Mesothelial cell of epicardium (in vitro differentiated cells): ENCODE measurements around the gene PCBP4. TPM values are rescaled to one million over a fixed set of nuclear protein-coding genes. Genes with fewer than 3 reads are reported as not detected.
"Not testable (repeated sequence)": the region's sequence is repeated elsewhere in the genome, so short reads cannot be mapped to it uniquely, and the experiment has no call there.

Experiments
- DNase-seq, 2 experiments: peaks; one replicate each; pipeline ENCODE4 v3.0.0; 2021; ENCODE audit warnings: low spot score in 2 of 2; ENCODE audit not compliant: unreplicated experiment in 2 of 2
- H3K27ac Mint-ChIP-seq: 2 replicates; pipeline ENCODE4 v1.8.0; 2021; ENCODE audit warnings: mixed read lengths
- H3K27me3 Mint-ChIP-seq: 2 replicates; pipeline ENCODE4 v1.8.0; 2021; ENCODE audit warnings: low read depth, mixed read lengths
- H3K36me3 Mint-ChIP-seq: 2 replicates; pipeline ENCODE4 v1.8.0; 2021; ENCODE audit warnings: mixed read lengths
- H3K4me1 Mint-ChIP-seq: 2 replicates; pipeline ENCODE4 v1.8.0; 2021; ENCODE audit warnings: mixed read lengths
- H3K4me3 Mint-ChIP-seq: 2 replicates; pipeline ENCODE4 v1.8.0; 2021; ENCODE audit warnings: mild to moderate bottlenecking, moderate library complexity, mixed read lengths
- H3K9me3 Mint-ChIP-seq: 2 replicates; pipeline ENCODE4 v1.8.0; 2021; ENCODE audit warnings: mixed read lengths
- total RNA-seq: library from RNA; stranded (reverse); gene quantifications from 3 replicates; pipeline ENCODE4 v1.2.1, GENCODE V29; 2021
- TF ChIP-seq, protein P1 (sequence below): fragments of 200-600 bp; sonication (generic); IDR thresholded peaks from one replicate; pipeline ENCODE4 v1.5.0; 2021; ENCODE audit warnings: antibody characterized with exemption; ENCODE audit not compliant: unreplicated experiment

PCBP4 gene
- total RNA-seq, 1 donor from 2014 or later = 62.0 TPM

DNA sequence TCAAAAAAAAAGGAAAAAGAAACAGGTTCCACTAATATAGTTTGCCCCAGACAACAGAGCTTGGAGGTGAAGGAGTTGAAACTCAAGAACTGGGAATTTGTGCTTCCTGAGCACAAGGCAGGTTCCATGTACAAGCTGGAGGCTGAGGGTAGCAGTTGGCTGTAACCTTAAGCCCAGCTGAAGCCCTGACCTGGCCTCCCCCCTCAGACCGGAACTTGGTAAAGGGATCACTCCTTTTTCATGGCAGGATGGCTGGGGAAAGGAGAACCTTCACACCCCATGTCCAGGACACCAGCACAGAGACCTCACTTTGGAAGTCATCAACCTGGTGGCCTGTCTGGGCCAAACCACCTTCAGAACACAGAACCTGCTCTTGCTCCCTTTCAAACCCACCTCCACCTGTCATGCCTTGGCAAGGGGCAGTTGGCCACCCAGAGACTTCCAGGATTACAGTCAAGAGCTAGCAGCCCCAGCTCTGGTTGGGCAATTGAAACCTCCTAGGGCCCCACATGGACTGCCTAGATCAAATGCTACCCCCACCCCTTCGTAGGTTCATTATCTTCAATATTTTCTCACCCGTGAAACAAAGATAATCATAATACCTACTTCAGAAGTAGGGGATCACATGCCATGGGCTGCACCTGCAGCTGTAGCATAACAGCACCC is 24.9 kb upstream of the PCBP4 start:
- Mint-ChIP-seq H3K27me3 (no peaks in the 10 kb centered on the region), H3K36me3 (peaks cover 18% of the 10 kb centered on the region), H3K27ac (no peak overlapping the region), H3K9me3 (no peaks in the 10 kb centered on the region), H3K4me1 (peaks cover 21% of the 10 kb centered on the region), H3K4me3 (no peak overlapping the region)
- DNase-seq = no peak
- TF ChIP-seq, protein P1, sequence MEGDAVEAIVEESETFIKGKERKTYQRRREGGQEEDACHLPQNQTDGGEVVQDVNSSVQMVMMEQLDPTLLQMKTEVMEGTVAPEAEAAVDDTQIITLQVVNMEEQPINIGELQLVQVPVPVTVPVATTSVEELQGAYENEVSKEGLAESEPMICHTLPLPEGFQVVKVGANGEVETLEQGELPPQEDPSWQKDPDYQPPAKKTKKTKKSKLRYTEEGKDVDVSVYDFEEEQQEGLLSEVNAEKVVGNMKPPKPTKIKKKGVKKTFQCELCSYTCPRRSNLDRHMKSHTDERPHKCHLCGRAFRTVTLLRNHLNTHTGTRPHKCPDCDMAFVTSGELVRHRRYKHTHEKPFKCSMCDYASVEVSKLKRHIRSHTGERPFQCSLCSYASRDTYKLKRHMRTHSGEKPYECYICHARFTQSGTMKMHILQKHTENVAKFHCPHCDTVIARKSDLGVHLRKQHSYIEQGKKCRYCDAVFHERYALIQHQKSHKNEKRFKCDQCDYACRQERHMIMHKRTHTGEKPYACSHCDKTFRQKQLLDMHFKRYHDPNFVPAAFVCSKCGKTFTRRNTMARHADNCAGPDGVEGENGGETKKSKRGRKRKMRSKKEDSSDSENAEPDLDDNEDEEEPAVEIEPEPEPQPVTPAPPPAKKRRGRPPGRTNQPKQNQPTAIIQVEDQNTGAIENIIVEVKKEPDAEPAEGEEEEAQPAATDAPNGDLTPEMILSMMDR = no peak

DNA sequence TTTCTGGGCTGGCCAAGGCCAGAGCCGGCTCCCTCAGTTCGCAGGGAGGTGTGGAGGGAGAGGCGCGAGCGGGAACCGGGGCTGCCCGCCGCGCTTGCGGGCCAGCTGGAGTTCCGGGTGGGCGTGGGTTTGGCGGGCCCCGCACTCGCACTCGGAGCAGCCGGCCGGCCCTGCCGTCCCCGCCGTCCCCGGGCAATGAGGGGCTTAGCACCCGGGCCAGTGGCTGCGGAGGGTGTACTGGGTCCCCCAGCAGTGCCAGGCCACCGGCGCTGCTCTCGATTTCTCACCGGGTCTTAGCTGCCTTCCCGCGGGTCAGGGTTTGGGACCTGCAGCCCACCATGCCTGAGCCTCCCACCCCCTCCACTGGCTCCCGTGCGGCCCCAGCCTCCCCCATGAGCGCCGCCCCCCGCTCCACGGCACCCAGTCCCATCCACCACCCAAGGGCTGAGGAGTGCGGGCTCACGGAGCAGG is 23.3 kb upstream of the PCBP4 start:
- not testable (repeated sequence) for H3K27me3 Mint-ChIP-seq, DNase-seq, H3K4me3 Mint-ChIP-seq, H3K9me3 Mint-ChIP-seq, H3K27ac Mint-ChIP-seq
- peaks cover 18% of the 10 kb centered on the region for H3K36me3 Mint-ChIP-seq
- H3K4me1 Mint-ChIP-seq = peaks cover 18% of the 10 kb centered on the region

GRCh38 chr3:51988286-51989146 is 21.3 kb upstream of the PCBP4 start:
- TF ChIP-seq, protein P1 = no peak
- Mint-ChIP-seq H3K4me1 (peaks cover 9% of the 10 kb centered on the region), H3K27me3 (no peaks in the 10 kb centered on the region), H3K4me3 (no peak overlapping the region), H3K27ac (peak overlapping the region; percentile 64), H3K9me3 (no peaks in the 10 kb centered on the region), H3K36me3 (peaks cover 10% of the 10 kb centered on the region)
- no peak for DNase-seq

GRCh38 chr3:51987568-51987967 is 20.3 kb upstream of the PCBP4 start:
- Mint-ChIP-seq H3K27me3 (no peaks in the 10 kb centered on the region), H3K9me3 (no peaks in the 10 kb centered on the region), H3K4me1 (peaks cover 16% of the 10 kb centered on the region), H3K36me3 (peaks cover 6% of the 10 kb centered on the region), H3K4me3 (no peak overlapping the region), H3K27ac (peak overlapping the region; percentile 43)
- TF ChIP-seq, protein P1 = no peak
- no peak for DNase-seq

- H3K4me3 Mint-ChIP-seq = no peak overlapping the region
- no peak for DNase-seq
- no peaks in the 10 kb centered on the region for H3K27me3 Mint-ChIP-seq
- H3K27ac Mint-ChIP-seq = no peak overlapping the region
- TF ChIP-seq, protein P1 = no peak
- H3K9me3 Mint-ChIP-seq = no peaks in the 10 kb centered on the region
- H3K4me1 Mint-ChIP-seq = peaks cover 22% of the 10 kb centered on the region
- H3K36me3 Mint-ChIP-seq = peaks cover 3% of the 10 kb centered on the region
These were observed 19.0 kb upstream of the PCBP4 start for GRCh38 chr3:51986010-51986947.
